Testis (tissue), 2 donors: ENCODE measurements around the gene C22orf23.

ENCODE experiments used
- POLR2A ChIP-seq: fragments of 450-650 bp; IDR thresholded peaks from one replicate; pipeline ENCODE4 v1.6.1; 2017; ENCODE audit warnings: antibody characterized with exemption, mild to moderate bottlenecking, moderate library complexity
- TF ChIP-seq, protein P1 (sequence below), 3 experiments: fragments of 450-650 bp in 2 of 3; fragments of 200-600 bp in 1 of 3; sonication (generic) in 1 of 3; IDR thresholded peaks; one replicate each; pipeline ENCODE4 v1.5.1; 2016 to 2019; ENCODE audit warnings: antibody characterized with exemption in 3 of 3, mild to moderate bottlenecking in 2 of 3, moderate library complexity in 1 of 3

DNA sequence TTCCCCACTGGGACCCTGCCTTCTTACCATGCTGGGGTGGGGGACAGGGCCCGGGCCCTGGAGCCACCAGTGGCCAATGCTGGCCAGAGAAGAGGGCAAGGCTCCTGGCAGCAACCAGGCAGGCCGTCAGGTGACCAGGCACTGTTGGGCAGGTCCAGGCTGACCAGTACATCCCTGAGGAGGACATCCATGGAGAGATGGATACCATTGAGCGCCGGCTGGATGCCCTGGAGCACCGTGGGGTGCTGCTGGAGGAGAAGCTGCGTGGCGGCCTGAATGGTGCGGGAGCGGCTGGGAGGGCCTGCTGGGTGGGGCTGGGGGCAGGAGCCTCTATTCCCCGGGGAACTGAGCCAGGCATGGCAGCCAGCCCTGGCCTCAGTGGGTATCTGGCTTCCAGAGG is 21.0 kb downstream of the C22orf23 start:
- TF ChIP-seq, protein P1, sequence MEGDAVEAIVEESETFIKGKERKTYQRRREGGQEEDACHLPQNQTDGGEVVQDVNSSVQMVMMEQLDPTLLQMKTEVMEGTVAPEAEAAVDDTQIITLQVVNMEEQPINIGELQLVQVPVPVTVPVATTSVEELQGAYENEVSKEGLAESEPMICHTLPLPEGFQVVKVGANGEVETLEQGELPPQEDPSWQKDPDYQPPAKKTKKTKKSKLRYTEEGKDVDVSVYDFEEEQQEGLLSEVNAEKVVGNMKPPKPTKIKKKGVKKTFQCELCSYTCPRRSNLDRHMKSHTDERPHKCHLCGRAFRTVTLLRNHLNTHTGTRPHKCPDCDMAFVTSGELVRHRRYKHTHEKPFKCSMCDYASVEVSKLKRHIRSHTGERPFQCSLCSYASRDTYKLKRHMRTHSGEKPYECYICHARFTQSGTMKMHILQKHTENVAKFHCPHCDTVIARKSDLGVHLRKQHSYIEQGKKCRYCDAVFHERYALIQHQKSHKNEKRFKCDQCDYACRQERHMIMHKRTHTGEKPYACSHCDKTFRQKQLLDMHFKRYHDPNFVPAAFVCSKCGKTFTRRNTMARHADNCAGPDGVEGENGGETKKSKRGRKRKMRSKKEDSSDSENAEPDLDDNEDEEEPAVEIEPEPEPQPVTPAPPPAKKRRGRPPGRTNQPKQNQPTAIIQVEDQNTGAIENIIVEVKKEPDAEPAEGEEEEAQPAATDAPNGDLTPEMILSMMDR (IDR thresholded peaks at IDR 0.05): no peak
- TF ChIP-seq POLR2A: no peak
